ENCODE measurements around the gene AP3D1.

- TF ChIP-seq, protein P1, sequence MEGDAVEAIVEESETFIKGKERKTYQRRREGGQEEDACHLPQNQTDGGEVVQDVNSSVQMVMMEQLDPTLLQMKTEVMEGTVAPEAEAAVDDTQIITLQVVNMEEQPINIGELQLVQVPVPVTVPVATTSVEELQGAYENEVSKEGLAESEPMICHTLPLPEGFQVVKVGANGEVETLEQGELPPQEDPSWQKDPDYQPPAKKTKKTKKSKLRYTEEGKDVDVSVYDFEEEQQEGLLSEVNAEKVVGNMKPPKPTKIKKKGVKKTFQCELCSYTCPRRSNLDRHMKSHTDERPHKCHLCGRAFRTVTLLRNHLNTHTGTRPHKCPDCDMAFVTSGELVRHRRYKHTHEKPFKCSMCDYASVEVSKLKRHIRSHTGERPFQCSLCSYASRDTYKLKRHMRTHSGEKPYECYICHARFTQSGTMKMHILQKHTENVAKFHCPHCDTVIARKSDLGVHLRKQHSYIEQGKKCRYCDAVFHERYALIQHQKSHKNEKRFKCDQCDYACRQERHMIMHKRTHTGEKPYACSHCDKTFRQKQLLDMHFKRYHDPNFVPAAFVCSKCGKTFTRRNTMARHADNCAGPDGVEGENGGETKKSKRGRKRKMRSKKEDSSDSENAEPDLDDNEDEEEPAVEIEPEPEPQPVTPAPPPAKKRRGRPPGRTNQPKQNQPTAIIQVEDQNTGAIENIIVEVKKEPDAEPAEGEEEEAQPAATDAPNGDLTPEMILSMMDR (IDR thresholded peaks at IDR 0.05), result no peak
- TF ChIP-seq EZH2 (IDR thresholded peaks at IDR 0.05), result no peak
These were observed 36.0 kb downstream of the AP3D1 start for GRCh38 chr19:2115324-2115723.

Data from neural progenitor cell (in vitro differentiated cells).